Measurements from ENCODE around the gene MYO5B.
"Not testable (repeated sequence)": the region's sequence is repeated elsewhere in the genome, so short reads cannot be mapped to it uniquely, and the experiment has no call there.

MYO5B gene

GRCh38 chr18:49808553-49809191 lies 386.3 kb downstream of the MYO5B start:
- POLR2A ChIA-PET; H3K27ac ChIP-seq (ENCODE audit: insufficient read depth in 1 of 2, low read depth in 1 of 2, low read length in 2 of 2, poor library complexity in 1 of 2, severe bottlenecking in 2 of 2); H3K27me3 ChIP-seq (replicated peaks in 2 of 5; ENCODE audit: control insufficient read depth in 4 of 5, insufficient read depth in 5 of 5, low read length in 4 of 5); H3K4me3 ChIP-seq (ENCODE audit: control insufficient read depth in 1 of 7, extremely low read depth in 1 of 7, insufficient read depth in 4 of 7, low read depth in 2 of 7, low read length in 6 of 7); H3K36me3 ChIP-seq (ENCODE audit: control insufficient read depth in 4 of 4, insufficient read depth in 4 of 4, low read length in 3 of 4); DNase-seq: not testable (repeated sequence)
- CTCF ChIA-PET: interaction anchor here (0.9 kb wide), 1 partner anchor 28 kb away, joined by 3 read pairs; no protein-coding TSS in a partner anchor
- 100% methylated on average over 8 of the region's 10 CpGs for WGBS (ENCODE audit: insufficient coverage)
- H3K9me3 ChIP-seq (ENCODE audit: control extremely low read depth in 1 of 5, control insufficient read depth in 4 of 5, insufficient read depth in 2 of 5, low read depth in 1 of 5, low read length in 4 of 5): peaks cover 0 to 14% (median 2%) of the 10 kb centered on the region in 5 experiments
- peaks cover 3 to 19% (median 11%) of the 10 kb centered on the region in 4 experiments for H3K4me1 ChIP-seq (ENCODE audit: control extremely low read depth in 1 of 4, control insufficient read depth in 4 of 4, insufficient read depth in 4 of 4, low read length in 3 of 4)

- no peak for DNase-seq
- H3K36me3 ChIP-seq (ENCODE audit: control insufficient read depth in 4 of 4, insufficient read depth in 4 of 4, low read length in 3 of 4): peaks cover 4 to 14% (median 6%) of the 10 kb centered on the region in 4 experiments
Measured at GRCh38 chr18:49804096-49804495, 390.9 kb downstream of the MYO5B start.

DNA sequence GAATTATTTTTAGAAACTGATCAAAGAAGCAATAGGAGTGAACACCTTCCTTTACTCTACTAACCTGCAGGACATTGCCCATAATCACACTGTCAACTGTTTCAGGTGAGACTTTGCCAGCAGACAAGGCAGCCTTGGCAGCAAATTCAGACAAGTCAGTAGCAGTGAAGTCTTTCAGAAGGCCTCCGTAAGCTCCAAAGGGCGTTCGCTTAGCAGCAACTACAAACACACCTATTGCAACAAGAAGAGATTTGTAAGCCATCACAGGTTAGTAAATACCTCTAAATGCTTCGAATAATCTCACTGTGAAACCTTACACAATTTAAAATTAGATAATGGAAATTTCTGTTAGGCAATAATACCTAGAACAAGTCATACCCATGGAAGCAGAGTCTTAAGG lies 392.3 kb downstream of the MYO5B start:
- no peak for DNase-seq
- Histone ChIP-seq H3K27ac (ENCODE audit: insufficient read depth in 1 of 2, low read depth in 1 of 2, low read length in 2 of 2, poor library complexity in 1 of 2, severe bottlenecking in 2 of 2) (no peak overlapping the region), H3K4me1 (ENCODE audit: control extremely low read depth in 1 of 4, control insufficient read depth in 4 of 4, insufficient read depth in 4 of 4, low read length in 3 of 4) (no peaks in the 10 kb centered on the region), H3K9me3 (ENCODE audit: control extremely low read depth in 1 of 5, control insufficient read depth in 4 of 5, insufficient read depth in 2 of 5, low read depth in 1 of 5, low read length in 4 of 5) (peaks cover 0 to 3% (median 0%) of the 10 kb centered on the region in 5 experiments), H3K36me3 (ENCODE audit: control insufficient read depth in 4 of 4, insufficient read depth in 4 of 4, low read length in 3 of 4) (peaks cover 4 to 14% (median 7%) of the 10 kb centered on the region in 4 experiments), H3K27me3 (replicated peaks in 2 of 5; ENCODE audit: control insufficient read depth in 4 of 5, insufficient read depth in 5 of 5, low read length in 4 of 5) (no peaks in the 10 kb centered on the region), H3K4me3 (ENCODE audit: control insufficient read depth in 1 of 7, extremely low read depth in 1 of 7, insufficient read depth in 4 of 7, low read depth in 2 of 7, low read length in 6 of 7) (no peak overlapping the region)
- WGBS (ENCODE audit: insufficient coverage): 100% methylated on average over 3 of the region's 4 CpGs
- POLR2A ChIA-PET: no interaction called here
- CTCF ChIA-PET: no interaction called here

More at GRCh38 chr18:49804096-49804495, 390.9 kb downstream of the MYO5B start:
- CTCF ChIA-PET: no interaction called here
- POLR2A ChIA-PET: interaction anchor here (0.6 kb wide), 1 partner anchor 9 kb away, joined by 3 read pairs; no protein-coding TSS in a partner anchor
- Histone ChIP-seq H3K27me3 (replicated peaks in 2 of 5; ENCODE audit: control insufficient read depth in 4 of 5, insufficient read depth in 5 of 5, low read length in 4 of 5) (no peaks in the 10 kb centered on the region), H3K4me1 (ENCODE audit: control extremely low read depth in 1 of 4, control insufficient read depth in 4 of 4, insufficient read depth in 4 of 4, low read length in 3 of 4) (no peaks in the 10 kb centered on the region), H3K4me3 (ENCODE audit: control insufficient read depth in 1 of 7, extremely low read depth in 1 of 7, insufficient read depth in 4 of 7, low read depth in 2 of 7, low read length in 6 of 7) (no peak overlapping the region), H3K9me3 (ENCODE audit: control extremely low read depth in 1 of 5, control insufficient read depth in 4 of 5, insufficient read depth in 2 of 5, low read depth in 1 of 5, low read length in 4 of 5) (peaks cover 0 to 10% (median 2%) of the 10 kb centered on the region in 5 experiments), H3K27ac (ENCODE audit: insufficient read depth in 1 of 2, low read depth in 1 of 2, low read length in 2 of 2, poor library complexity in 1 of 2, severe bottlenecking in 2 of 2) (no peak overlapping the region)
- WGBS (ENCODE audit: insufficient coverage): 100% methylated on average over 1 of the region's 5 CpGs

- H3K4me1 ChIP-seq (ENCODE audit: control extremely low read depth in 1 of 4, control insufficient read depth in 4 of 4, insufficient read depth in 4 of 4, low read length in 3 of 4); H3K9me3 ChIP-seq (ENCODE audit: control extremely low read depth in 1 of 5, control insufficient read depth in 4 of 5, insufficient read depth in 2 of 5, low read depth in 1 of 5, low read length in 4 of 5); H3K27me3 ChIP-seq (replicated peaks in 2 of 5; ENCODE audit: control insufficient read depth in 4 of 5, insufficient read depth in 5 of 5, low read length in 4 of 5); CTCF ChIA-PET; DNase-seq; H3K27ac ChIP-seq (ENCODE audit: insufficient read depth in 1 of 2, low read depth in 1 of 2, low read length in 2 of 2, poor library complexity in 1 of 2, severe bottlenecking in 2 of 2); H3K4me3 ChIP-seq (ENCODE audit: control insufficient read depth in 1 of 7, extremely low read depth in 1 of 7, insufficient read depth in 4 of 7, low read depth in 2 of 7, low read length in 6 of 7); POLR2A ChIA-PET: not testable (repeated sequence)
- H3K36me3 ChIP-seq (ENCODE audit: control insufficient read depth in 4 of 4, insufficient read depth in 4 of 4, low read length in 3 of 4): peaks cover 4 to 22% (median 13%) of the 10 kb centered on the region in 4 experiments
- no CpG with 5 or more reads among the region's 5 CpGs for WGBS (ENCODE audit: insufficient coverage)
Measured at GRCh38 chr18:49800491-49800890, 394.5 kb downstream of the MYO5B start.

- CTCF ChIA-PET; DNase-seq; H3K27me3 ChIP-seq (replicated peaks in 2 of 5; ENCODE audit: control insufficient read depth in 4 of 5, insufficient read depth in 5 of 5, low read length in 4 of 5); POLR2A ChIA-PET; H3K27ac ChIP-seq (ENCODE audit: insufficient read depth in 1 of 2, low read depth in 1 of 2, low read length in 2 of 2, poor library complexity in 1 of 2, severe bottlenecking in 2 of 2); H3K9me3 ChIP-seq (ENCODE audit: control extremely low read depth in 1 of 5, control insufficient read depth in 4 of 5, insufficient read depth in 2 of 5, low read depth in 1 of 5, low read length in 4 of 5); H3K4me1 ChIP-seq (ENCODE audit: control extremely low read depth in 1 of 4, control insufficient read depth in 4 of 4, insufficient read depth in 4 of 4, low read length in 3 of 4); H3K4me3 ChIP-seq (ENCODE audit: control insufficient read depth in 1 of 7, extremely low read depth in 1 of 7, insufficient read depth in 4 of 7, low read depth in 2 of 7, low read length in 6 of 7): not testable (repeated sequence)
- peaks cover 6 to 29% (median 16%) of the 10 kb centered on the region in 4 experiments for H3K36me3 ChIP-seq (ENCODE audit: control insufficient read depth in 4 of 4, insufficient read depth in 4 of 4, low read length in 3 of 4)
- 98% methylated on average over 12 of the region's 29 CpGs for WGBS (ENCODE audit: insufficient coverage)
Measured at GRCh38 chr18:49799806-49800205, 395.1 kb downstream of the MYO5B start.

- ChIA-PET POLR2A (no interaction called here), CTCF (no interaction called here)
- Histone ChIP-seq H3K4me1 (ENCODE audit: control extremely low read depth in 1 of 4, control insufficient read depth in 4 of 4, insufficient read depth in 4 of 4, low read length in 3 of 4) (no peaks in the 10 kb centered on the region), H3K36me3 (ENCODE audit: control insufficient read depth in 4 of 4, insufficient read depth in 4 of 4, low read length in 3 of 4) (peaks cover 7 to 44% (median 24%) of the 10 kb centered on the region in 4 experiments), H3K27me3 (replicated peaks in 2 of 5; ENCODE audit: control insufficient read depth in 4 of 5, insufficient read depth in 5 of 5, low read length in 4 of 5) (no peaks in the 10 kb centered on the region), H3K27ac (ENCODE audit: insufficient read depth in 1 of 2, low read depth in 1 of 2, low read length in 2 of 2, poor library complexity in 1 of 2, severe bottlenecking in 2 of 2) (no peak overlapping the region), H3K4me3 (ENCODE audit: control insufficient read depth in 1 of 7, extremely low read depth in 1 of 7, insufficient read depth in 4 of 7, low read depth in 2 of 7, low read length in 6 of 7) (no peak overlapping the region), H3K9me3 (ENCODE audit: control extremely low read depth in 1 of 5, control insufficient read depth in 4 of 5, insufficient read depth in 2 of 5, low read depth in 1 of 5, low read length in 4 of 5) (no peaks in the 10 kb centered on the region)
- no CpG with 5 or more reads among the region's 4 CpGs for WGBS (ENCODE audit: insufficient coverage)
- DNase-seq: no peak
Measured at GRCh38 chr18:49798001-49798400, 396.9 kb downstream of the MYO5B start.

DNA sequence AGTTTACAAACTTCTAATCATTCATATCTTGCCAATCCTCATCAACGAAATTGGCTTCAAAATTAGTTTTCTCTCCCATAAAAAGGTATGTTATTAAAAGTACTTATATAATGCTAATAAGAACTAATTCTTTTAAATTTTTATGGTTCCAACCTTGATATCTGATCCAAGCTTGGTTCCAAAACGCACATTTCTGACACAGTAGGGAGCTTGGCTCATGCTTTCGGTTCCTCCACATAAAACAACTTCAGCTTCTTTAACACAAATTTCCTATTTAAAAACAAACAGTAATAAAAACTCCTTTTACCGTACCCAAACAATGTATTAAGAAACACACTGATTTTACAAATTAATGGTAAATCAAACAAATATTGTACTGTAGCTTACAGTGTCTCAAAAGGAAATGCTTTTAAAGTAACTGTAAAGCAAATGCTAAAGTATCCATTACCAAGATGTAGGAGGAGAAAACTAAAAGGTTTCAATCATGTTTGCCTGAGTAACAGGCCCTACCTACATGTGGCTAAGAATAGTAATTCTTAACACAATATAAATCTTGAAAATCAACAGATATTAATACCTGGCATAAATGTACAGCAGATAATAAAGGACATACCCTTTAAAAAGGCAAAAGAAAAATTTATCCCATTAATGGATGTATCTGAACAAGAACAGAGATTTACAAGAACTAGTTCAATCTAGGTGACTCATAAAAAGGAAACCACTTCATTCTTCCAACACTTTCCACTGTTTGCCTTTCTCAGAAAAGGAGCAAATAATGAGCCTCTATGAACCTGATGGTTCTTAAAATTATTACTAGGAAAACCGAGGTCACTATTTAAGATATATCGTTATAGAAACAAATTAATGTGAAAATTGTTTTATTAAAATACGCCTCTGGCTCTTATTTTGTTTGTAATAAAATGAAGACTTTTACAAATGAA lies 399.1 kb downstream of the MYO5B start:
- H3K27ac ChIP-seq (ENCODE audit: insufficient read depth in 1 of 2, low read depth in 1 of 2, low read length in 2 of 2, poor library complexity in 1 of 2, severe bottlenecking in 2 of 2): no peak overlapping the region
- ChIA-PET POLR2A (interaction anchor here (0.7 kb wide), 1 partner anchor 9 kb away, joined by 3 read pairs; no protein-coding TSS in a partner anchor), CTCF (no interaction called here)
- peaks cover 14 to 52% (median 30%) of the 10 kb centered on the region in 4 experiments for H3K36me3 ChIP-seq (ENCODE audit: control insufficient read depth in 4 of 4, insufficient read depth in 4 of 4, low read length in 3 of 4)
- no peak for DNase-seq
- no peaks in the 10 kb centered on the region for H3K9me3 ChIP-seq (ENCODE audit: control extremely low read depth in 1 of 5, control insufficient read depth in 4 of 5, insufficient read depth in 2 of 5, low read depth in 1 of 5, low read length in 4 of 5)
- H3K4me3 ChIP-seq (ENCODE audit: control insufficient read depth in 1 of 7, extremely low read depth in 1 of 7, insufficient read depth in 4 of 7, low read depth in 2 of 7, low read length in 6 of 7): no peak overlapping the region
- H3K4me1 ChIP-seq (ENCODE audit: control extremely low read depth in 1 of 4, control insufficient read depth in 4 of 4, insufficient read depth in 4 of 4, low read length in 3 of 4): no peaks in the 10 kb centered on the region
- H3K27me3 ChIP-seq (replicated peaks in 2 of 5; ENCODE audit: control insufficient read depth in 4 of 5, insufficient read depth in 5 of 5, low read length in 4 of 5): no peaks in the 10 kb centered on the region
- WGBS (ENCODE audit: insufficient coverage): 94% methylated on average over 2 of the region's 7 CpGs
